Measurements from ENCODE around the gene RADIL.

- TF ChIP-seq CTCF (conservative IDR thresholded peaks at IDR 0.05; ENCODE audit: low read depth, low read length) (no peak), EZH2 (IDR thresholded peaks at IDR 0.05; ENCODE audit: low read length, unreplicated experiment) (no peak), EZH2phosphoT487 (IDR thresholded peaks at IDR 0.05; ENCODE audit: borderline replicate concordance, low read length) (no peak)
Measured at GRCh38 chr7:4880218-4880617, 3.3 kb downstream of the RADIL start.

All from PC-3 (cell line).